IMR-90 (cell line): ENCODE data around the gene TNKS2. TPM values are rescaled to one million over a fixed set of nuclear protein-coding genes. Genes with fewer than 3 reads are reported as not detected.

Experiments
- ATAC-seq: fragments of 200-7000 bp; cut with Tn5 transposase; 2 replicates; pipeline ENCODE4 v1.9.1; 2020; ENCODE audit warnings: low read depth, mild to moderate bottlenecking, moderate library complexity
- BruUV-seq: library from RNA; stranded (reverse); fragments of 400-500 nt; replicated peaks from 2 replicates; lab custom pipeline; 2021; lab: Mats Ljungman, UMichigan
- CTCF ChIA-PET: fragments of 300-600 bp; formaldehyde crosslinking; extraction: SDS; loops from one replicate; lab custom pipeline; 2021; ENCODE audit warnings: antibody characterized with exemption; lab: Yijun Ruan, JAX
- POLR2A ChIA-PET: fragments of 300-600 bp; sonication (Branson Sonifier 250); formaldehyde crosslinking; loops from one replicate; lab custom pipeline; 2022; ENCODE audit warnings: antibody characterized with exemption; ENCODE audit not compliant: unreplicated experiment; lab: Charles Lee
- DNase-seq: peaks from one replicate; pipeline ENCODE4 v3.0.0; 2013
- H2AFZ ChIP-seq: replicated peaks from 2 replicates; pipeline ENCODE3; 2013; ENCODE audit warnings: low read length, mild to moderate bottlenecking; ENCODE audit not compliant: poor library complexity
- H2AK5ac ChIP-seq: 2 replicates; pipeline ENCODE4 v1.6.1; 2013; ENCODE audit warnings: low read depth, low read length, inconsistent platforms
- H2AK9ac ChIP-seq: replicated peaks from 2 replicates; pipeline ENCODE3; 2013; ENCODE audit warnings: mild to moderate bottlenecking, low read depth, low read length, moderate library complexity; ENCODE audit not compliant: poor library complexity
- H2BK120ac ChIP-seq: 2 replicates; pipeline ENCODE4 v1.6.1; 2013; ENCODE audit warnings: low read depth, low read length, inconsistent platforms
- H2BK15ac ChIP-seq: 3 replicates; pipeline ENCODE4 v1.6.1; 2013; ENCODE audit warnings: low read depth, low read length, inconsistent platforms
- H2BK20ac ChIP-seq: 2 replicates; pipeline ENCODE4 v1.6.1; 2013; ENCODE audit warnings: low read depth, mild to moderate bottlenecking, inconsistent platforms, low read length, moderate library complexity
- H2BK5ac ChIP-seq: 2 replicates; pipeline ENCODE4 v1.6.1; 2013; ENCODE audit warnings: mild to moderate bottlenecking, low read depth, low read length, inconsistent platforms; ENCODE audit not compliant: poor library complexity, severe bottlenecking
- H3K14ac ChIP-seq: replicated peaks from 2 replicates; pipeline ENCODE4 v1.6.1; 2013; ENCODE audit warnings: low read depth, low read length, inconsistent platforms
- H3K18ac ChIP-seq: 2 replicates; pipeline ENCODE4 v1.6.1; 2013; ENCODE audit warnings: low read depth, low read length, control low read depth
- H3K23ac ChIP-seq: 2 replicates; pipeline ENCODE4 v1.6.1; 2013; ENCODE audit warnings: low read depth, low read length, inconsistent platforms
- H3K27ac ChIP-seq: 2 replicates; pipeline ENCODE4 v1.5.1; 2013; ENCODE audit warnings: mild to moderate bottlenecking, control low read depth, low read length; ENCODE audit not compliant: insufficient read depth
- H3K27me3 ChIP-seq: 2 replicates; pipeline ENCODE4 v1.6.1; 2013; ENCODE audit warnings: low read length; ENCODE audit not compliant: control insufficient read depth, insufficient read depth
- H3K36me3 ChIP-seq: 2 replicates; pipeline ENCODE4 v1.6.1; 2013; ENCODE audit warnings: low read length, mixed read lengths; ENCODE audit not compliant: control insufficient read depth, insufficient read depth
- H3K4ac ChIP-seq: 2 replicates; pipeline ENCODE4 v1.6.1; 2013; ENCODE audit warnings: low read depth, low read length, inconsistent platforms
- H3K4me1 ChIP-seq: 2 replicates; pipeline ENCODE4 v1.6.1; 2013; ENCODE audit warnings: low read length, mixed read lengths; ENCODE audit not compliant: control insufficient read depth, insufficient read depth
- H3K4me2 ChIP-seq: 2 replicates; pipeline ENCODE4 v1.6.1; 2013; ENCODE audit warnings: low read depth, mild to moderate bottlenecking, control low read depth, low read length, moderate library complexity
- H3K4me3 ChIP-seq: 2 replicates; pipeline ENCODE4 v1.5.1; 2013; ENCODE audit warnings: low read depth, mild to moderate bottlenecking, control low read depth, low read length, moderate library complexity; ENCODE audit not compliant: insufficient read depth
- H3K56ac ChIP-seq: 2 replicates; pipeline ENCODE4 v1.6.1; 2013; ENCODE audit warnings: low read length, inconsistent platforms; ENCODE audit not compliant: insufficient read depth; ENCODE audit errors: extremely low read depth
- H3K79me1 ChIP-seq, 2 experiments: 2 replicates each; pipeline ENCODE4 v1.6.1; 2013; ENCODE audit warnings: low read length in 2 of 2, inconsistent platforms in 1 of 2, low read depth in 1 of 2
- H3K9ac ChIP-seq: 2 replicates; pipeline ENCODE4 v1.6.1; 2013; ENCODE audit warnings: low read depth, low read length, control low read depth
- H3K9me1 ChIP-seq: 2 replicates; pipeline ENCODE4 v1.6.1; 2013; ENCODE audit warnings: low read length, inconsistent platforms; ENCODE audit not compliant: insufficient read depth
- H3K9me3 ChIP-seq: 2 replicates; pipeline ENCODE4 v1.6.1; 2013; ENCODE audit warnings: low read length; ENCODE audit not compliant: control insufficient read depth, insufficient read depth
- H4K20me1 ChIP-seq: 2 replicates; pipeline ENCODE4 v1.6.1; 2013; ENCODE audit warnings: low read length, inconsistent platforms; ENCODE audit not compliant: insufficient read depth
- H4K5ac ChIP-seq: 2 replicates; pipeline ENCODE4 v1.6.1; 2013; ENCODE audit warnings: mild to moderate bottlenecking, low read depth, low read length, control low read depth
- H4K8ac ChIP-seq, 2 experiments: 2 replicates each; pipeline ENCODE4 v1.6.1; 2013; ENCODE audit warnings: low read depth in 2 of 2, low read length in 2 of 2, control low read depth in 1 of 2, inconsistent platforms in 1 of 2
- H4K91ac ChIP-seq: 2 replicates; pipeline ENCODE4 v1.6.1; 2013; ENCODE audit warnings: low read depth, low read length, inconsistent platforms; ENCODE audit not compliant: insufficient read depth
- BHLHE40 ChIP-seq: fragments of 150-350 bp; IDR thresholded peaks from 2 replicates; pipeline ENCODE4 v1.6.1; 2016; ENCODE audit warnings: mild to moderate bottlenecking, low read depth, low read length
- CEBPB ChIP-seq: IDR thresholded peaks from 2 replicates; pipeline ENCODE4 v1.6.1; 2012; ENCODE audit warnings: low read depth, low read length, improper control_type of control experiment
- CHD1 ChIP-seq: IDR thresholded peaks from 2 replicates; pipeline ENCODE4 v1.6.1; 2012; ENCODE audit warnings: low read depth, low read length, improper control_type of control experiment
- CTCF ChIP-seq: conservative IDR thresholded peaks from 2 replicates; pipeline ENCODE4 v1.5.1; 2012; ENCODE audit warnings: mild to moderate bottlenecking, low read depth, low read length, improper control_type of control experiment
- MAFK ChIP-seq: IDR thresholded peaks from 2 replicates; pipeline ENCODE4 v1.6.1; 2012; ENCODE audit warnings: low read depth, low read length, improper control_type of control experiment
- MAZ ChIP-seq: IDR thresholded peaks from 2 replicates; pipeline ENCODE4 v1.6.1; 2012; ENCODE audit warnings: low read depth, mild to moderate bottlenecking, low read length, improper control_type of control experiment, moderate library complexity, borderline replicate concordance
- NFE2L2 ChIP-seq: fragments of 150-350 bp; IDR thresholded peaks from 2 replicates; pipeline ENCODE4 v1.6.1; 2016; ENCODE audit warnings: low read depth, mild to moderate bottlenecking, low read length
- POLR2A ChIP-seq: IDR thresholded peaks from 2 replicates; pipeline ENCODE4 v1.6.1; 2012; ENCODE audit warnings: mild to moderate bottlenecking, low read depth, low read length
- RAD21 ChIP-seq: IDR thresholded peaks from 2 replicates; pipeline ENCODE4 v1.6.1; 2012; ENCODE audit warnings: low read length, improper control_type of control experiment
- USF2 ChIP-seq: fragments of 150-350 bp; IDR thresholded peaks from 2 replicates; pipeline ENCODE4 v1.6.1; 2017; ENCODE audit warnings: mild to moderate bottlenecking, antibody characterized with exemption, low read length, low read depth
- WGBS, 2 experiments: methylation state at CpG; one replicate each; pipeline versions ENCODE4 v1.1.5 to v1.1.7; 2013; ENCODE audit warnings: missing lambda C conversion rate in 2 of 2; ENCODE audit not compliant: insufficient read length in 1 of 2; ENCODE audit errors: extremely low coverage in 2 of 2; 5-methylcytosine and 5-hydroxymethylcytosine counted together
- dilution Hi-C: fragments of 300-500 bp; cut with HindIII; formaldehyde crosslinking; loops from one replicate; pipeline ENCODE4 v1.14.3; 2018; ENCODE audit warnings: low sequenced_read_pairs; ENCODE audit not compliant: unreplicated experiment
- in situ Hi-C: fragments of 300-500 bp; cut with MboI; formaldehyde crosslinking; loops from 3 replicates; pipeline ENCODE4 v1.14.3; 2019; ENCODE audit warnings: low sequenced_read_pairs, inconsistent platforms, mixed read lengths
- intact Hi-C: fragments of 100-400 bp; cut with micrococcal nuclease; formaldehyde crosslinking; loops from 2 replicates; pipeline ENCODE4 v1.10.0; 2022
- polyA plus RNA-seq, 3 experiments: library from polyadenylated mRNA; depleted of rRNA; stranded (reverse); fragments of >200 nt; gene quantifications; 2 replicates each; pipeline ENCODE4 v1.2.3, GENCODE V29; 2012; ENCODE audit warnings: low replicate concordance in 1 of 3
- total RNA-seq: library from RNA; depleted of rRNA; stranded (reverse); fragments of >200 nt; gene quantifications from 2 replicates; pipeline ENCODE4 v1.2.3, GENCODE V29; 2012

The TNKS2 gene
- total and polyA plus RNA-seq, 2 of the 4 experiments (the other 2 are of a cell fraction): 17.0 to 41.4 TPM

- BruUV-seq: no TSS peak
These were observed 15.7 kb upstream of the TNKS2 start for GRCh38 chr10:91782539-91782938.

More at GRCh38 chr10:91782539-91782938, 15.7 kb upstream of the TNKS2 start:
- Histone ChIP-seq H4K5ac (no peak overlapping the region), H4K91ac (no peak overlapping the region), H3K18ac (no peak overlapping the region), H3K36me3 (no peaks in the 10 kb centered on the region), H3K9me1 (no peaks in the 10 kb centered on the region), H2BK5ac (no peak overlapping the region), H2BK15ac (no peak overlapping the region), H3K56ac (no peak overlapping the region), H3K79me1 (no peaks in the 10 kb centered on the region), H2BK20ac (no peak overlapping the region), H3K9ac (no peak overlapping the region), H3K27ac (no peak overlapping the region), H3K9me3 (no peaks in the 10 kb centered on the region), H3K27me3 (peaks cover 19% of the 10 kb centered on the region), H2AFZ (no peak overlapping the region), H2BK120ac (no peak overlapping the region), H3K4me3 (no peak overlapping the region), H3K4me2 (no peak overlapping the region), H3K4ac (no peak overlapping the region), H3K14ac (no peak overlapping the region), H3K23ac (no peak overlapping the region), H2AK9ac (no peak overlapping the region), H3K4me1 (no peaks in the 10 kb centered on the region), H2AK5ac (no peak overlapping the region), H4K8ac (no peak overlapping the region), H4K20me1 (no peaks in the 10 kb centered on the region)
- no CpG with 5 or more reads among the region's 1 CpG for WGBS, 2 experiments
- POLR2A ChIA-PET: no interaction called here
- dilution Hi-C loops: no loop called here
- intact Hi-C loops: no loop called here
- TF ChIP-seq POLR2A (no peak), BHLHE40 (no peak), USF2 (no peak), NFE2L2 (no peak), MAZ (no peak), RAD21 (no peak), MAFK (no peak), CHD1 (no peak), CTCF (no peak), CEBPB (no peak)
- CTCF ChIA-PET: no interaction called here
- DNase-seq (no peak), ATAC-seq (no peak)
- in situ Hi-C loops: no loop called here
